IPS-15b (cell line): Measurements from ENCODE around the gene TOMM34.
A peak's percentile ranks its signal among the peaks of the same experiment; 100 is the strongest.

Experiments
- H3K27me3 ChIP-seq: one replicate; pipeline ENCODE4 v1.6.1; 2013; ENCODE audit warnings: low read length; ENCODE audit not compliant: control insufficient read depth, insufficient read depth
- H3K36me3 ChIP-seq: one replicate; pipeline ENCODE4 v1.6.1; 2013; ENCODE audit warnings: low read length; ENCODE audit not compliant: control insufficient read depth, insufficient read depth
- H3K4me1 ChIP-seq: one replicate; pipeline ENCODE4 v1.6.1; 2013; ENCODE audit warnings: mild to moderate bottlenecking, low read length; ENCODE audit not compliant: control insufficient read depth, insufficient read depth
- H3K4me3 ChIP-seq: one replicate; pipeline ENCODE4 v1.5.1; 2013; ENCODE audit warnings: low read depth, low read length
- H3K9ac ChIP-seq: one replicate; pipeline ENCODE4 v1.6.1; 2013; ENCODE audit warnings: low read depth, mild to moderate bottlenecking, low read length
- H3K9me3 ChIP-seq: one replicate; pipeline ENCODE4 v1.6.1; 2013; ENCODE audit warnings: mild to moderate bottlenecking, low read length; ENCODE audit not compliant: control insufficient read depth, insufficient read depth

Gene TOMM34

DNA sequence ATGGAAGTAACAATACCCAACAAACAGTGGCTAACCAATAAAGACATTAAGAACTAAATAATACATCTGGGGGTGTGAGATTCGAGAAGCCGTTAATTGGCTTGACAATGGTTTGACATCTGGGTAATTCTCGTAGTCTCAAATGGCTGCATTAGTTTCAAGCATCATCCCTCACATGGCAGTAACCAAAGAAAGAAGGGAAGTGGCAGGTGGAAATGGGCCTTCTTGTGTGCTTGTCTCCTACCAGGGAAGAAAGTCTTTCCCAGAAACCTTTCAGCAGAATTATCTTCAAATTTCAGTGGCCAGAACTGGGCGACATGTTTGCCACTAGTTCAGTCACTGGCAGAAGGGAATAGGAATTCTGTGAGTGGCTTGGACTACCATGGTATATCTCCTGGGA is 16.5 kb upstream of the TOMM34 start:
- H3K9me3 ChIP-seq = no peaks in the 10 kb centered on the region
- H3K4me3 ChIP-seq = no peak overlapping the region
- H3K4me1 ChIP-seq = no peaks in the 10 kb centered on the region
- no peaks in the 10 kb centered on the region for H3K27me3 ChIP-seq
- peaks cover 4% of the 10 kb centered on the region for H3K36me3 ChIP-seq
- no peak overlapping the region for H3K9ac ChIP-seq

DNA sequence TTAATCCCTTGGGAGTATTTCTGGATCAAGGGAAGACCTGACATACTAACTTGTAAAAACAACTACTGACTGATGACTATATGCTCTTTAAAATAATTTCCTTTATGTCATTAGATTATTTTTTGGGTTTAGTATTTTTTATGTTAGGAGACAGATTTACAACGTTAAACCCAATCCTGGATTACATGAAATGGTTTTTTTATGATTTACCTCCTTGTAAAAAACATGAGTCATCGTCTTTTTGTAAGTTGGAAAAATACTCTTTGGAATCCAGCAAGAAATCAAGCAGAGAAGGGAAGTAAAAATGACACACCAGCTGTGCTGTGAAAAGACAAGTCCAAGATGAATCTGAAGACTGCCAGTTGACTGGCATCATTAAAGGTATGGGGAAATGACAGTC is 12.9 kb upstream of the TOMM34 start:
- H3K4me1 ChIP-seq = peaks cover 6% of the 10 kb centered on the region
- no peaks in the 10 kb centered on the region for H3K9me3 ChIP-seq
- no peak overlapping the region for H3K4me3 ChIP-seq
- no peaks in the 10 kb centered on the region for H3K36me3 ChIP-seq
- no peaks in the 10 kb centered on the region for H3K27me3 ChIP-seq
- H3K9ac ChIP-seq = no peak overlapping the region

DNA sequence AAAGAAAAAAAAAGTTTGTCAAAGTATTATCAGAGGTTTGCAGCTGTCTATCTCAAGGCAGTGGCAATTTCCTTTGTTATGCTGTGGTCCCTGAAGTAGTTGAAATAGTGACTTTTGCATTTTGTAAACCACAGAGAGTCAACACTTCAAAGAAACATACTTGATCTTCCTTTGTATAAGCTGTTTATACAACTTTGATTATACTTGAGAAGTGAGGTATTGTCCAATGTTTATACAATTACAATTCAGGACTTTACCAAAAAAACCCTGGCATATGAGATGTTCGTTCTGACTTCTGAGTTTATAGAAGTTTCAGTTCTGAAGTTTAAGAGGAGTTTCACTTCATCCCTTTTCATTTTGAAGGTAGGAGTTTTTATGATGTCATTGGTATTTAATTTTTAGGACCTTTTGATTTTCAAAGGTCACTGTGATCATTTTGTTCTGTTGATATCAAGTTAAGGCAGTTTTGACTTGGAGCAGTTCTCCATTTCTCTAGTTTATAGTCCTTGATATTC is 10.1 kb upstream of the TOMM34 start:
- H3K36me3 ChIP-seq = no peaks in the 10 kb centered on the region
- H3K27me3 ChIP-seq = peaks cover 2% of the 10 kb centered on the region
- H3K4me3 ChIP-seq = no peak overlapping the region
- peaks cover 13% of the 10 kb centered on the region for H3K4me1 ChIP-seq
- H3K9me3 ChIP-seq = no peaks in the 10 kb centered on the region
- no peak overlapping the region for H3K9ac ChIP-seq

DNA sequence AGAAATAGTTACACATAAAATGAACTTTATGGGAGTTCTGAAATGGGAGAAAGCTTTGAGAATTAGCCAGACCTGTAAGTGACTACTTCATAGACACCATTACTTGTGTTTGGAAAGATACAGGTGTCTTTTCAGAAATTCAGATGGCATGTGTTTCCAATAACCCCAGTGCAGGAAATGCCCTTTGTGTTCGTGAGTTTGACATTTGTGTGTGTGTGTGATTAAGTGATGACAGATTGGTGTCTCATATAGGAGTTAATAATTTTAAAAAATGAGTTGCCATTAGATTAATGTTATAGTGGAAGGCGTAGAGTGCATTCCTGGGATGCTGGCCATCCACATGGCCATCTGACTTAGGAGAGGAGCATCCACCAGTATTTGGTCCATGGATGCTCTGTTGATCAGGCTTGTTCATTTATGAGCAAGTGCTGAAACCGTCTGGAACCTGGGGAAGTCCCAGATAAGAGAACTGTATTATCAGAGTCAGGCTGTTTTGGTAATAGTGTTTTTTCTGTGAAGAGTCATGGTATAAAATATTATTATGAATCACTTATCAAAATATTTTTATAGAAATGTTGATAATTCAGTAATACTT is 9.2 kb upstream of the TOMM34 start:
- Histone ChIP-seq H3K9me3 (no peaks in the 10 kb centered on the region), H3K4me1 (peaks cover 13% of the 10 kb centered on the region), H3K27me3 (peaks cover 11% of the 10 kb centered on the region), H3K9ac (no peak overlapping the region), H3K4me3 (no peak overlapping the region), H3K36me3 (no peaks in the 10 kb centered on the region)

DNA sequence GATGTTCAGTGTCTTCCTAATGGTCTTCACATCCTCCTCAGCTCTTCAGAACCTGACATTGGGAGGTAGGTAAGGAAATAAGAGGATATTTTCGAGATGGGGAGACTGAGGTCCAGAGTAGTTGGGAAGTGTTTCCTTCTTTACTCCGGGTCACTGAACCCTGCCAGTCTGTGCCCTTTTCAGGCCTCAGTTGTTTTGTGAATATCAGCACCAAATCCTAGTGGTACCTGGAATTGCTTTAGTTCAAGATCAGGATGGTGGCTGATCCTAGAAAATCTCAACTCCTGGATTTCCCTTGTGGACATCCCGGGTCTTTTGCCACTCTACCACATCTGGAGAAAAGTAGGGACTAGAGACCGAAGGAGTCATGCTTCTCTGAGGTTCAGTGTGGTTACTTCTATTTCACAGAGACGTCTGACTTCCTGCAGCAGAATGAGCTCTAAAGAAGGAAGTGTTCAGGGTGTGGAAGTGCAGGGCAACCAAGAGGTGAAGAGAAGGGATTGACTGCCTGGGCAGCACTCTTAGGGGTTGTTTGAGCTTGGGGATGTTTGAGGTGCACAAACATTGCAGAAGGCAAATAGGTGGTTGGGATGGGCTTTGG is 7.1 kb upstream of the TOMM34 start:
- peaks cover 13% of the 10 kb centered on the region for H3K4me1 ChIP-seq
- H3K9ac ChIP-seq = peak overlapping the region; percentile 89
- H3K27me3 ChIP-seq = peaks cover 32% of the 10 kb centered on the region
- no peaks in the 10 kb centered on the region for H3K36me3 ChIP-seq
- H3K9me3 ChIP-seq = no peaks in the 10 kb centered on the region
- H3K4me3 ChIP-seq = peak overlapping the region; percentile 99

DNA sequence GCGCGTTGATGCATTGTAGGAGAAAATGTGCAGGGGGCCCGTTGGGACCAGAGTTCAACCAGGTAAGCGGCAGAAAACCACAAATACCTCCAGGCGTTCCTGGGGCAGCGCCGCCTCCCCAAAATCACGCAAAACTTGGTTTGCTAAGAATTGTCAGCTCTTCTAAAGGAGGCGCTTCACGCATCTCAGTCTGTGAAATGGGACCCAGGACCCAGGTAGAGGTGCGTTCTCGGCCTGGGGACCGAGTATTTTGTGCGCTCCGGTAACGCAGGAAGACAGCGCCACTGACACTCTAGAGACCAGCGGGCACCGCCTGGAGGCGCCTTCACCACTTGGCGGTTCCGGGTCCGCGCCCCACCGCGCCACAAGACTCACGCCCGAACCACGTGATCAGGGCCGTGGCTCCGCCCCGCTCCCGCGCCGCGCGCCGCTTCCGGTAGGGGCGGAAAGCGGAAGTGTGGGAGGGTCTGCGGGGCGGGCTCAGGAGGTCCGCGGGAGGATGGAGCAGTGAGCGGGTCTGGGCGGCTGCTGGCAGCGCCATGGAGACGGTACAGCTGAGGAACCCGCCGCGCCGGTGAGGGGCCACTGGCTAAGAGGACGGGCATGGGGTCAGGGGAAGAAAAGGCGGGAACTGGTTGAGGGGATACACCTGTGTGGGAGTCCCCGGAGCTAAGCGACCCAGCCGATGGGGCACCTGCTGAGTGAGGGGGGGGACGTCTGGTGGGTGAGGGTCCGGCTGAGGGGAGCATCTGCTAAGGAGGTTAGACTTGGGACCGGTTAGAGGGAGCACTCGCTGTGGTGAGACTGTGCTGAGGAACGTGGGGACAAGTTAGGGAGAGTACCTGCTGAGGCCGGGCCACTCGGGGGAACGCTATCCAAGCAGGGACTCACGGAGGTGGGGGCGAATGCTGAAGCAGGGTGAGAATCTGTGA is 6.1 kb upstream of the TOMM34 start, which contains the start of gene STK4:
Gene STK4, plus strand, starts transcription at position 483 of the 932 bp plus-strand sequence. Its CDS starts 57 bp downstream, at position 540.
- Histone ChIP-seq H3K36me3 (no peaks in the 10 kb centered on the region), H3K4me1 (peaks cover 11% of the 10 kb centered on the region)

DNA sequence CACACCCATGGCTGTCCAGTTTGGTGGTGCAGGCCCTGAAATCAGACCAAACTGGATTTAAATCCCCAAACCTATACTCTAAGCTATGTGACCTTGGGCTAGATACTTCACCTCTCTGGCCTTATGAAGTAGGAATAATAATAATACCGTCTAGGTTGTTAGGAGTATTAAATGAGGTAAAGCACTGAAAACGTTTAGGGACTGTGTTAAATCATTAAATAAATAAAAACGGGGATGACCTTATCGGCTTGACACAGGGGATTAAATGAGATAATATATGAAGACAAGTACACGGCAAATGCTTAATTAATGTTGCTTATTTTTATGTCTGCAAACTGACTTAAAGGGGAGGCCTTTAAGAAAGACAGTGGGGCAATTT is 5.4 kb upstream of the TOMM34 start:
- peaks cover 45% of the 10 kb centered on the region for H3K27me3 ChIP-seq
- H3K9ac ChIP-seq = peak overlapping the region; percentile 41
- peak overlapping the region; percentile 99 for H3K4me3 ChIP-seq
- no peaks in the 10 kb centered on the region for H3K9me3 ChIP-seq
- H3K4me1 ChIP-seq = peaks cover 9% of the 10 kb centered on the region
- no peaks in the 10 kb centered on the region for H3K36me3 ChIP-seq

More for the DNA sequence above, 6.1 kb upstream of the TOMM34 start, which contains the start of gene STK4:
- Histone ChIP-seq H3K9ac (peak within 1 kb of the TSS; percentile 89), H3K27me3 (peaks cover 39% of the 10 kb centered on the region), H3K9me3 (no peaks in the 10 kb centered on the region), H3K4me3 (peak within 1 kb of the TSS; percentile 99)

DNA sequence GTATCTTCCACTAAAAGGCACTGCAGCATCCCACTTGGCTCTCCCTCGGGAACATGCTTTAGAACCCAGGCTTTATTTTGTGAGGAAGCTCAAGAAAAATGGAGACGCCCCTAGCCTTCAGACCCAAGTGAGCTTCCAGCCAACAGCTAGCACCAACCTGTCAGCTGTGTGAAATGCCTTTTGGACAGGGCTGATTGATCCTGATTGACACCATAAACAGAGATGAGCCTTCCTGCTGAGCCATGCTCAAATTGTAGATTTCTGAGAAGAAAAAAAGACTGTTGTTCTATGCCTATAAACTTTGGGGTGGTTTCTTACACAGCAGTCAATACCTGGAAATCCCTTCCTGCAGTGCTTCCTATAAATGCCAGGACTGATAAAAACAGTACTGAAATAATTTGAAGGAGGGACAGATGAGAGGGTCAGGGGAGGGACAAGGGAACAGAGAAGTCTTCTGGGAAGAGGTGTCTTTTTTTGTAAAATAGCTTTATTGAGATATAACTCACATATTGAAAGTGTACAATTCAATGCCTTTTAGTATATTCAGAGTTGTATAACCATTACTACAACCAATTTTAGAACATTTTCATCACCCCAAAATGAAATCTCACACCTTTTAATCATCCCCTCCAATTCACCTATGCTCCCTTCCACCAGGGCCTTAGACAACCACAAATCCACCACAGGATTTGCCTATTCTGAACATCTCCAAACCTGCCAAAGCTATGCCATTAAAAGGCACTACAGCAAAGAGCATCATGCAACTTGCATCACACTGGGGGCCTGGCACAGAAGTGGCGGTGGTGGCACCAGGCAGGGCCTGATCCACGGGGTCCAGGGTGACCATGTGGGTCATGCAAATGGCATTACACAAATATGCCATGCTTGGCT is 3.4 kb upstream of the TOMM34 start:
- Histone ChIP-seq H3K4me1 (peaks cover 17% of the 10 kb centered on the region), H3K9me3 (no peaks in the 10 kb centered on the region), H3K4me3 (no peak overlapping the region)

DNA sequence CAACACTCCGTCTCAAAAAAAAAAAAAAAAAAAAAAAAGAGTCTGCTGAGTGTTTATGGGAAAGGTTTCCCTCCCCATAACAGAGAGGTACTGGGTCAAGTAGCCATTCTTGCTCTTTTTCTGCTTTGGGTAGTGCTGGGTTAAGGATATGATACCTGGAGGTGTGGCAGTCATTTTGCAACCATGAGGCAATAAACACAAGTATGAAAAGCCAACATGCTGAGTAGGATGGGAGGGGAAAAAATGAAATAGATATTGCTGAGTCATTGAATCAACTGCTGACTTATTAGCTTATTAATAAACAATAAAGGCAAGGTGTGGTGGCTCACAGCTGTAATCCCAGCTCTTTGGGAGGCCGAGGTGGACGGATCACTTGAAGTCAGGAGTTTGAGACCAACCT is 2.3 kb upstream of the TOMM34 start:
- no peaks in the 10 kb centered on the region for H3K36me3 ChIP-seq
- peaks cover 55% of the 10 kb centered on the region for H3K27me3 ChIP-seq
- no peak overlapping the region for H3K4me3 ChIP-seq
- no peak overlapping the region for H3K9ac ChIP-seq
- H3K4me1 ChIP-seq = peaks cover 14% of the 10 kb centered on the region
- H3K9me3 ChIP-seq = no peaks in the 10 kb centered on the region

More for the DNA sequence above, 3.4 kb upstream of the TOMM34 start:
- Histone ChIP-seq H3K9ac (no peak overlapping the region), H3K27me3 (peaks cover 55% of the 10 kb centered on the region), H3K36me3 (no peaks in the 10 kb centered on the region)

DNA sequence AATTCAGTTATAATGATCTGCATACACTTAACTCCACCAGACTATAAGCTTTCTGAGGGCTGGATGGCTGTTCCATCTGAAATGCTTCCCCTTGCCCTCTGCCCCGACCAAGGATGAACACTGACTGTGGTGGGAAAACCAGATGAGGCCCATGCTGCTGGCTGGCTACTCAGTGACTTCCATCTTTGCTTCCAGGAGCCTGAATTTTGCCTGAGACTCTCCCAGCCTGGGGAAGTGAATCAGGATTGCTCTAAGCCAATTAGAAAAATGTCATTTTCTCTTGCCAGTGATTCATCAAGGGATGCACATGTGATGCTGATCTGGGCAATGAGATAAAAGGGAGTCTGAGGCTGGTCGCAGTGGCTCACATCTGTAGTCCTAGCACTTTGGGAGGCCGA is 1.7 kb upstream of the TOMM34 start:
- H3K4me3 ChIP-seq = no peak overlapping the region
- H3K36me3 ChIP-seq = no peaks in the 10 kb centered on the region
- H3K4me1 ChIP-seq = peaks cover 9% of the 10 kb centered on the region
- peaks cover 55% of the 10 kb centered on the region for H3K27me3 ChIP-seq
- no peak overlapping the region for H3K9ac ChIP-seq
- no peaks in the 10 kb centered on the region for H3K9me3 ChIP-seq
